Pancreas (tissue), 10 donors: ENCODE measurements around the gene GFRA1. TPM values are rescaled to one million over a fixed set of nuclear protein-coding genes. Genes with fewer than 3 reads are reported as not detected.

Experiments used
- ATAC-seq, 4 donors: fragments of 200-7000 bp; cut with Tn5 transposase; one replicate each; pipeline versions ENCODE4 v1.8.0 to v1.9.1; 2020; ENCODE audit warnings: mild to moderate bottlenecking in 4 of 4, moderate library complexity in 4 of 4
- DNase-seq, 6 donors: peaks; one replicate each; pipeline ENCODE4 v3.0.0-alpha.2; 2020
- FAIRE-seq: peaks from 2 replicates; lab custom pipeline; 2012; peaks lifted over from hg19 to GRCh38; lab: Jason Lieb, UNC
- H3K27ac ChIP-seq, 4 donors: fragments of 200-600 bp; sonication (generic); 1 replicate in 3 of 4; 2 replicates in 1 of 4; pipeline versions ENCODE4 v1.5.0 to v1.8.0; 2020
- H3K27me3 ChIP-seq, 4 donors: fragments of 200-600 bp; one replicate each; pipeline ENCODE4 v1.8.0; 2021
- H3K36me3 ChIP-seq, 3 donors: fragments of 200-600 bp; sonication (generic) in 1 of 3; one replicate each; pipeline versions ENCODE4 v1.5.0 to v1.8.0; 2020 to 2021
- H3K4me1 ChIP-seq, 3 donors: fragments of 200-600 bp; one replicate each; pipeline ENCODE4 v1.8.0; 2021
- H3K4me3 ChIP-seq, 4 donors: fragments of 200-600 bp; sonication (generic) in 2 of 4; one replicate each; pipeline versions ENCODE4 v1.5.0 to v1.8.0; 2020 to 2021
- H3K9me3 ChIP-seq, 4 donors: fragments of 200-600 bp; one replicate each; pipeline ENCODE4 v1.8.0; 2021
- CTCF ChIP-seq, 4 donors: fragments of 200-600 bp; sonication (generic) in 3 of 4; IDR thresholded peaks; one replicate each; pipeline versions ENCODE4 v1.5.0 to v1.8.0; 2021; ENCODE audit warnings: antibody characterized with exemption in 4 of 4
- WGBS, 2 donors: extraction: QIAGEN DNeasy Blood & Tissue Kit; methylation state at CpG; one replicate each; pipeline ENCODE4 v1.1.7; 2013; 5-methylcytosine and 5-hydroxymethylcytosine counted together
- intact Hi-C, 3 donors: fragments of 100-400 bp; cut with DNase I; formaldehyde crosslinking; loops; one replicate each; pipeline versions ENCODE4 v1.11.1 to v1.14.2; 2022
- polyA plus RNA-seq, 2 donors: library from polyadenylated mRNA; stranded (reverse); fragments of 200-250 nt; gene quantifications; one replicate each; pipeline ENCODE4 v1.2.3, GENCODE V29; 2013
- total RNA-seq, 6 donors: library from RNA; stranded (reverse); fragmentation: NEBNext Ultra II Directional in 4 of 6; extraction: Animal tissue kit (Norgen Biotek cat#: 25700) in 4 of 6; gene quantifications; one replicate each; pipeline versions ENCODE4 v1.2.1 to v1.2.4, GENCODE V29; 2021 to 2023
- donor health status: healthy with polysubstance abuse.
- donor health status: DM: no; HTN: no; CAD: no; lungs with moderate emphysema.
- donor health status: DM: no; HTN: no; CAD: no.
- donor health status: control.
- donor health status: control.
- donor health status: Bipolar disorder and iron deficiency.
- donor health status: DM: yes; HTN: yes; CAD: no.
- donor health status: DM: no; HTN: no; CAD: no.
- donor health status: DM: no; HTN: no; CAD: no.
- donor health status: DM: yes; HTN: yes; CAD: no.

The GFRA1 gene
- total and polyA plus RNA-seq, 8 donors = 0.61 to 4.4 (median 1.3) TPM

GRCh38 chr10:116226766-116227165 lies 46.2 kb downstream of the GFRA1 start:
- WGBS, 2 donors = 97 to 99% methylated on average over 6 of the region's 6 CpGs
- H3K27me3 ChIP-seq = no peaks in the 10 kb centered on the region
- H3K27ac ChIP-seq = no peak overlapping the region
- no peaks in the 10 kb centered on the region for H3K9me3 ChIP-seq
- FAIRE-seq (no peak), ATAC-seq (no peak), DNase-seq (no peak)
- H3K4me3 ChIP-seq = no peak overlapping the region
- H3K4me1 ChIP-seq = no peaks in the 10 kb centered on the region
- TF ChIP-seq CTCF (IDR thresholded peaks at IDR 0.05) = no peak
- intact Hi-C loops = no loop called here
- H3K36me3 ChIP-seq = no peaks in the 10 kb centered on the region

- FAIRE-seq = no peak
- no peaks in the 10 kb centered on the region for H3K36me3 ChIP-seq
- no peak overlapping the region for H3K4me3 ChIP-seq
- no peak for TF ChIP-seq CTCF (IDR thresholded peaks at IDR 0.05)
- 81 to 82% methylated on average over 5 of the region's 5 CpGs for WGBS, 2 donors
- no peaks in the 10 kb centered on the region for H3K9me3 ChIP-seq
- no peak for ATAC-seq
- no peak overlapping the region for H3K27ac ChIP-seq
- H3K4me1 ChIP-seq = no peaks in the 10 kb centered on the region
- no peak for DNase-seq
- intact Hi-C loops = no loop called here
- no peaks in the 10 kb centered on the region for H3K27me3 ChIP-seq
These were observed 47.0 kb downstream of the GFRA1 start for GRCh38 chr10:116226053-116226452.

- Histone ChIP-seq H3K36me3 (no peaks in the 10 kb centered on the region), H3K27ac (no peak overlapping the region), H3K9me3 (no peaks in the 10 kb centered on the region), H3K4me1 (no peaks in the 10 kb centered on the region), H3K27me3 (no peaks in the 10 kb centered on the region), H3K4me3 (no peak overlapping the region)
- DNase-seq = no peak
- TF ChIP-seq CTCF (IDR thresholded peaks at IDR 0.05) = no peak
- ATAC-seq = no peak
- intact Hi-C loops = no loop called here
- FAIRE-seq = no peak
- 80 to 94% methylated on average over 3 of the region's 3 CpGs for WGBS, 2 donors
These were observed 49.7 kb downstream of the GFRA1 start for GRCh38 chr10:116223289-116223688.

- intact Hi-C loops = no loop called here
- no peak overlapping the region for H3K27ac ChIP-seq
- TF ChIP-seq CTCF (IDR thresholded peaks at IDR 0.05) = no peak
- FAIRE-seq = no peak
- ATAC-seq = no peak
- no peaks in the 10 kb centered on the region for H3K36me3 ChIP-seq
- WGBS, 2 donors = 76 to 85% methylated on average over 3 of the region's 3 CpGs
- no peaks in the 10 kb centered on the region for H3K27me3 ChIP-seq
- DNase-seq = no peak
- no peaks in the 10 kb centered on the region for H3K9me3 ChIP-seq
- H3K4me3 ChIP-seq = no peak overlapping the region
- H3K4me1 ChIP-seq = no peaks in the 10 kb centered on the region
These were observed 52.0 kb downstream of the GFRA1 start for GRCh38 chr10:116221053-116221452.

- Histone ChIP-seq H3K27ac (no peak overlapping the region), H3K9me3 (no peaks in the 10 kb centered on the region), H3K4me3 (no peak overlapping the region), H3K27me3 (no peaks in the 10 kb centered on the region), H3K36me3 (no peaks in the 10 kb centered on the region), H3K4me1 (no peaks in the 10 kb centered on the region)
- intact Hi-C loops = no loop called here
- no peak for TF ChIP-seq CTCF (IDR thresholded peaks at IDR 0.05)
- DNase-seq (no peak), FAIRE-seq (no peak), ATAC-seq (peak in 1 of 4 donors; percentile 26)
- 42 to 53% methylated on average over 3 of the region's 3 CpGs for WGBS, 2 donors
These were observed 56.3 kb downstream of the GFRA1 start for GRCh38 chr10:116216676-116217075.
